Umbilical cord (tissue), 2 donors: Measurements from ENCODE around the gene DCLRE1C. TPM values are rescaled to one million over a fixed set of nuclear protein-coding genes. Genes with fewer than 3 reads are reported as not detected.
"Not testable (repeated sequence)": the region's sequence is repeated elsewhere in the genome, so short reads cannot be mapped to it uniquely, and the experiment has no call there.

Experiments used
- DNase-seq: peaks from one replicate; pipeline ENCODE4 v3.0.0-alpha.2; 2015; ENCODE audit warnings: low spot score
- total RNA-seq: library from RNA; depleted of rRNA; stranded (reverse); fragments of >200 nt; gene quantifications from one replicate; pipeline ENCODE4 v1.2.3, GENCODE V29; 2014; ENCODE audit warnings: low replicate concordance; ENCODE audit not compliant: insufficient read depth

Gene DCLRE1C
- total RNA-seq, 1 donor from 2014 or later: 18.5 TPM

- no peak for DNase-seq
These were observed 8.8 kb downstream of the DCLRE1C start for GRCh38 chr10:14945108-14945507.

GRCh38 chr10:14942950-14943338 is 11.0 kb downstream of the DCLRE1C start:
- not testable (repeated sequence) for DNase-seq

DNA sequence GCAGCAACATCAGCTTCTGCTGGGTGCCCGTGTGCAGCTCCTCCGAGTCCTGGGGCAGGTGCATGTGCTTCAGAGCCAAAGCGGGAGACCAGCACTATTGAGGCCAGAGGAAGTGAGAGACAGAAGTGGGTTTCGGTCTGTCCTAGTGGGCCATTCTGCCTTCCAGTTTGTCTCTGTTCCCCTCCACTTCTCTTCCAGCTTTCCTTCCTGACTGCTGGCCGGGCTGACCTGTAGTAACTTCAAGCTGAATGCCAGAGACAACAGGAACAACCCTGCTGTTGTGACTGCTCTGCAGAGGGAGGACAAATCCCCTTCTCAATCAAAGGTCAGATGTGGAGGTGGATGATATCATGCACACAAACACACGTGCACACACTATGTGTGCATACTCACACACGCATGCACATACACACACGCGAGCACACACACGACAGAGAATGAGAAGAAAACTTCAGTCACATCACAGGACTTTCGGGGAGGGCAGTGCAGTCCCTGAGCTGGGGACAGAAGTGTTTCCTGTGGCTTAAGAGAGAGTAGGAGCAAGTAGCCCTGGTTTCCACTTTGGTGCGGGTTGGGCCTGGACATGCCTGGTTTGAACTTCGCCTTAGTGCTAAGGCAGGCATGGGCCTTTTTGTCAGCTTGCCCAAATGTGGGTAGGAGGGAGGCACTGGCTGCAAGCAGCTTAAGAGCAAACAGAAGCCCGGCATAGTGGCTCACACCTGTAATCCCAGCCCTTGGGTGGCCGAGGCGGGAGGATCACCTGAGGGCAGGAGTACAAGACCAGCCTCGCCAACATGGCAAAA is 11.5 kb downstream of the DCLRE1C start:
- not testable (repeated sequence) for DNase-seq

DNA sequence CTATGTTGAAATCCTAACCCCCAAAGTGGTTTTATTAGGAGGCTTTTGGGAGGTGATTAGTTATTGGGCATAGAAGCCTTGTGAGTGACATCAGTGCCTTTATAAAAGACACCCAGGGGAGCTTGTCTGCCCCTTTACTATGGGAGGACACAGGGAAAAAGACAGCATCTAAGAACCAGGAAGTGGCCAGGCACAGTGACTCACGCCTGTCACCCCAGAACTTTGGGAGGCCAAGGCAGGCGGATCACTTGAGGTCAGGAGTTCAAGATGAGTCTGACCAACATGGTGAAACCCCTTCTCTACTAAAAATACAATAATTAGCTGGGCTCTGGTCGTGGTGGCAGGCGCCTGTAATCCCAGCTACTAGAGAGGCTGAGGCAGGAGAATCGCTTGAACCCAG is 14.9 kb downstream of the DCLRE1C start:
- DNase-seq: not testable (repeated sequence)

- DNase-seq: no peak
These were observed 17.3 kb downstream of the DCLRE1C start for GRCh38 chr10:14936584-14936983.

DNA sequence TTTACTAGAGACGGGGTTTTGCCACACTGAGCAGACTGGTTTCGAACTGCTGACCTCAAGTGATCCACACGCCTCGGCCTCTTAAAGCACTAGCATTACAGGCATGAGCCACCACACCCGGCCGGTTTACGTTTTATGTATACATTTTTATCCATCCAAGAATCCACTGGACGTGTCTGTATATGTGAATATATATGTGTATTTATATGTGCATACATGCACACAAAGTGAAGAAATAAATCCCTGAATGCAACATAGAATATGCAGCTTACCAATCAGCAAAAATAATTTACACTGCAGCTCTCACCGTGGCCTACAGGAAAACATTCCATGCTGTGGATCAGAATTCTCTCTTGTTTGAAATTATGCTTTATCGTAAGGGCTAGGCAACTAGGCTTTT is 23.3 kb downstream of the DCLRE1C start:
- DNase-seq: no peak

GRCh38 chr10:14926722-14927416 is 27.0 kb downstream of the DCLRE1C start:
- no peak for DNase-seq

GRCh38 chr10:14926061-14926470 is 27.8 kb downstream of the DCLRE1C start:
- DNase-seq: no peak

- no peak for DNase-seq
These were observed 28.6 kb downstream of the DCLRE1C start for GRCh38 chr10:14925268-14925667.

DNA sequence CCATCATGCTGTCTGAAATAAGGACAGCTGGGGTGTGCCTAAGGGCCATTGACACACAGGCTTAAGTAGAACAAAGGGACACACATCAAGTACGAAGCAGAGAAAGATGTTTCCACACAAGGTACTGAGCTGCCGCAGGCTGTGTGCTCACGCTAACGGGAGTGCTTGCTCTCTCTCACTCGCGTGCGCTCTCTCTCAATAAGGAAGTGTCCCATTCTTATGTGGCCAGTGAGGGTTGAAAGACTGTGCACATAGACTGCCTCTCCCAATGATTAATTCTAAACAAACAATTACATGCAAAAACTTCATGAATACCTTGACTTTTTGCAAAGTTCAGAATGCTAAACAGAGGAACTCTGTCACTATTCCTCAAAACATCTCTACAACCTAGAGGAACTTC is 29.9 kb downstream of the DCLRE1C start:
- no peak for DNase-seq

- no peak for DNase-seq
These were observed 34.9 kb downstream of the DCLRE1C start for GRCh38 chr10:14918964-14919363.

- DNase-seq: no peak
These were observed 36.1 kb downstream of the DCLRE1C start for GRCh38 chr10:14917827-14918226.

DNA sequence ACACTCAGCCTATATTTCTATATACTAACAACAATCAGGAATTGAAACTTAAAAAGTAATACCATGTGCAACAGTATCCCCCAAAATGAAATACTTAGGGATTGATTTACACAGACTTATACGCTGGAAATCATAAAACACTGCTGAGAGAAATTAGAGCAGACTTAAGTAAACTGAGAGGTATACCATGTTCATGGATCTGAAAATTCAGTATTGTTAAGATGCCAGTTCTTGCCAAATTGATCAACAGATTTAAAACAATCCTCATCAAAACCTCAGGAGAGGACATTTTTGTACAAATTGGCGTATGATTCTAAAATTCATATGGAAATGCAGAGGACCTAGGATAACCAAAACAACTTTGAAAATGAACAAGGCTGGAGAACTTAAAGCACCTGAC is 37.3 kb downstream of the DCLRE1C start:
- no peak for DNase-seq

- DNase-seq: no peak
These were observed 42.1 kb downstream of the DCLRE1C start for GRCh38 chr10:14911801-14912200.

DNA sequence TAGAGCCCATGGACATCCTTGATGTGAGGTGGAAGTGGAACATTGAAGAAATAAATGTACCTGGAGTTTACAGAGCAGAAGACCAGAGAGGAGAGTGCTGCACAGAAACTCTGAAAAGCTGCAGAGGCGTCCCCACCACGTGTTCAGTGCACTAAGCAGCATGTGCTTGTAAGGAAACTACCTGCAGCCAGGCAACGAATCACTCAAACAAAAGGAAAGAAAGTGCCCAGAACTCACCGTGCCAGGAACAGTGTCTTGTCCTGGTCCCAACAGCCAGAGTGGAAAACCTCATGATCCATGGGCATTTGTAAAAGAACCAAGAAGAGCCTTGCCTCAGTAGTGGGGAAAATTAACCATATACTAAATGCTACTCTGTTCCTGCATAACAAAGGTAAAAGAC is 42.9 kb downstream of the DCLRE1C start:
- no peak for DNase-seq

DNA sequence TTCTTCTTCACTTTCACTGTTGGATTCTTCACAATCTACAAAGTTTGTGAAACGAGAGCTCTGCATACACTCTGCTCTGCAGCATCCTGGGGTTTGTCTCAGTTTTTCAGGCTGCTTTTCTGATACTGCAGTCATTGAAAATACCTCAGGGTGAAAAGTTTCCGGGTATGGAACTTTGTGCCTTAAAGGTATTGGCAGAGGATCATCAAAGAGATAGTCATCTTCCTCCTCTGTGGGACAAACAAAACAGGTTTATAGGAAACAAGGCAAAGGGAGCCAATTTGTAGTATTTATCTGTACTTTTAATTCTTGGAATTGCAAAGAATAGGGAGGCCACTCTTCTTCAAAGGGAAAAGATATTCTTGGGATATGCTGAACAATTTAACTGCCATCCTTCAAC is 44.8 kb downstream of the DCLRE1C start:
- no peak for DNase-seq

DNA sequence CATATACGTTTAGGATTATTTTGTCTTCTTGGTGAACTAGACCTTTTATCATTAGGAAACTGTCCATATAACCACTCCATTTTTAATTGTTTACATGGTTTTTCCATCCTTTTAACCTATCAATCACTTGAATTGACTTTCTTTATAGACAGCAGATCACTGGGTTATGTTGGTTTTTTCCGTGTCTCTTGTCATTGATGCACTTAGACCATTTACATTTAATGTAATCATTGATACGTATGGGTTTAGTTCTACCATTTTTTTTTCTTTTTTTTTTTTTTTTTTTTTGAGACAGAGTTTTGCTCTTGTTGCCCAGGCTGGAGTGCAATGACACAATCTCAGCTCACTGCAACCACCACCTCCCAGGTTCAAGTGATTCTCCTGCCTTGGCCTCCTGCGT is 46.3 kb downstream of the DCLRE1C start:
- DNase-seq: not testable (repeated sequence)

DNA sequence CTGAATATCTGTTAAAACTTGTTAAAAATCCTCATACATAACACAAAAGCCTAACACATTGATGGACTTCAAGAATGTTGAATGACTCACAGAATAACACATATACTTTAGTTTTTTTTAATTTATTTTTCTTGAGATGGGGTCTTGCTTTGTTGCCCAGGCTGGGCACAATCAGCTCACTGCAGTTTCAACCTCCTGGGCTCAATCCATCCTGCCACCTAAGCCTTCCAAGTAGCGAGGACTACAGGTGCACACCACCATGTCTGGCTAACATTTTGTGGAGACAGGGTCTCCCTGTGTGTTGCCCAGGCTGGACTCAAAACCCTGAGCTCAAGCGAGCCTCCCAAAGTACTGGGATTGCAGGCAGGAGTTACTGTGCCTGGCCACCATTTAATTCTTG is 47.1 kb downstream of the DCLRE1C start:
- no peak for DNase-seq

GRCh38 chr10:14905890-14906289 is 48.0 kb downstream of the DCLRE1C start:
- DNase-seq: no peak

- DNase-seq: no peak
These were observed 49.0 kb downstream of the DCLRE1C start for GRCh38 chr10:14904864-14905263.

DNA sequence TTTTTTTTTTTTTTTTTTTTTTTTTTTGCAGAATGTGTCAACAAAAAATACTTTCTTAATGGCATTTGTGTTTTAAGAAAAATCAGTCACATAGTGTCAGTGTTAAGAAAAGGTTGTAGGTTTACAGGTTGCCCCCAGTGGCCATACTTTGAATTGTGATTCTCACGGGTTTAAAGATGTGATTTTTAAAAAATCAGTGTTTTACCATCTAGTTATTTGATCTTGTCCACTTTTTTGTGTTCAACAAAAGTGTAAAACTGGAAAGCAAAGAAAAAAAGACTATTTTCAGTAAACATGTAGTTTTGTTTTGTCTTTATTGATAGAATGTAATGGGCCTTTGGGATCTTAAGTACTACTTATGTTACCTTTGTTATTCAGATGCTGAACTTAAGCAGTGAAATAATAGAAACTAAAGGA is 49.6 kb downstream of the DCLRE1C start:
- DNase-seq: peak; percentile 19

DNA sequence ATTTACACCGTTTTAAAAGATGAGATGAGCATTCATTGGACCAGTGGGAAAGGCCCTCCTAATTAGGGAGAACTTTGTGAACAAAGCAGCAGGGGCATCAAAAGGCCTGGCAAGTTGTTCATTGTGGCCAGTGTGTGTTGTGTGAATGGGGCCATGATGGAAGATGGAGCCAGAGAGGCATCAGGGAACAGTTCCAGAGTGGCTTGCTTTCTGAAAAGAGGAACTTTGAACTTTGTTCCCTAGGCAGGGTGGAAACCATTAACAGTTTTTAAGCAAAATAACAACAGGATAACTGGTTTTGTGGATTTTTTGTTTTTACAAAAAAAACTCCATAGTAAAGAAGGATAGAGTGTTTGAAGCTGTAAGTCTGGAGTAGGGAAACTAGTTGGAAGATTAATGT is 62.7 kb downstream of the DCLRE1C start:
- no peak for DNase-seq

GRCh38 chr10:14889318-14889717 is 64.6 kb downstream of the DCLRE1C start:
- no peak for DNase-seq
